Thoracic aorta (tissue), 2 donors: ENCODE results near the gene PDE6D. TPM values are rescaled to one million over a fixed set of nuclear protein-coding genes. Genes with fewer than 3 reads are reported as not detected.

Experiments used
- ATAC-seq: fragments of 150-250 bp; one replicate; pipeline ENCODE4 v1.8.0; 2017; ENCODE audit warnings: low read depth; ENCODE audit not compliant: insufficient number of reproducible peaks, low FRiP score
- DNase-seq: peaks from one replicate; pipeline ENCODE4 v3.0.0-alpha.2; 2020; ENCODE audit warnings: low spot score
- H3K27ac ChIP-seq, 2 donors: fragments of 200-600 bp; sonication (generic); 1 replicate in 1 of 2; 2 replicates in 1 of 2; pipeline ENCODE4 v1.5.1; 2016; ENCODE audit warnings: mild to moderate bottlenecking in 2 of 2, moderate library complexity in 2 of 2
- H3K27me3 ChIP-seq: fragments of 200-600 bp; sonication (generic); replicated peaks from 2 replicates; pipeline ENCODE4 v1.6.0; 2016; ENCODE audit warnings: mild to moderate bottlenecking; ENCODE audit not compliant: insufficient read depth
- H3K36me3 ChIP-seq: fragments of 200-600 bp; sonication (generic); one replicate; pipeline ENCODE4 v1.5.1; 2016
- H3K4me1 ChIP-seq, 2 donors: fragments of 200-600 bp; sonication (generic); 1 replicate in 1 of 2; 2 replicates in 1 of 2; pipeline versions ENCODE4 v1.5.1 to v1.6.0; 2016; ENCODE audit warnings: low read depth in 2 of 2, mild to moderate bottlenecking in 1 of 2; ENCODE audit not compliant: control insufficient read depth in 1 of 2
- H3K4me3 ChIP-seq: fragments of 200-600 bp; sonication (generic); 2 replicates; pipeline ENCODE4 v1.5.1; 2016; ENCODE audit warnings: mild to moderate bottlenecking
- H3K9me3 ChIP-seq: fragments of 200-600 bp; sonication (generic); 2 replicates; pipeline ENCODE4 v1.5.1; 2016
- CTCF ChIP-seq: fragments of 200-600 bp; sonication (generic); IDR thresholded peaks from one replicate; pipeline ENCODE4 v1.5.1; 2019; ENCODE audit warnings: antibody characterized with exemption
- total RNA-seq, 2 donors: library from RNA; depleted of rRNA; stranded (reverse); fragments of >200 nt; gene quantifications; one replicate each; pipeline versions ENCODE4 v1.1.0 to v1.2.3, GENCODE V29; 2016

The PDE6D gene
- total RNA-seq, 2 donors from 2014 or later, result 24.9 to 30.2 TPM

GRCh38 chr2:231785822-231786176, 4.7 kb upstream of the PDE6D start:
- Histone ChIP-seq H3K4me3 (peak overlapping the region; percentile 89), H3K4me1 (peaks cover 21 to 46% of the 10 kb centered on the region in 2 donors), H3K27me3 (no peaks in the 10 kb centered on the region), H3K27ac (peak overlapping the region in 1 of 2 donors; percentile 43), H3K9me3 (no peaks in the 10 kb centered on the region), H3K36me3 (no peaks in the 10 kb centered on the region)
- TF ChIP-seq CTCF, result no peak
- ATAC-seq, result no peak
- no peak for DNase-seq

GRCh38 chr2:231785413-231785812, 4.3 kb upstream of the PDE6D start:
- ATAC-seq (no peak), DNase-seq (no peak)
- no peak overlapping the region for H3K4me3 ChIP-seq
- no peaks in the 10 kb centered on the region for H3K27me3 ChIP-seq
- H3K27ac ChIP-seq, result no peak overlapping the region
- peaks cover 22 to 48% of the 10 kb centered on the region in 2 donors for H3K4me1 ChIP-seq
- TF ChIP-seq CTCF, result no peak
- H3K9me3 ChIP-seq, result no peaks in the 10 kb centered on the region
- H3K36me3 ChIP-seq, result no peaks in the 10 kb centered on the region

GRCh38 chr2:231781798-231782726, 980 bp upstream of the PDE6D start:
- peaks cover 23 to 47% of the 10 kb centered on the region in 2 donors for H3K4me1 ChIP-seq
- TF ChIP-seq CTCF, result no peak

GRCh38 chr2:231780123-231780908, 766 bp downstream of the PDE6D start:
- no peak for TF ChIP-seq CTCF
- Histone ChIP-seq H3K9me3 (no peaks in the 10 kb centered on the region), H3K27ac (peak overlapping the region; percentile 52 to 84), H3K4me3 (peak overlapping the region; percentile 82), H3K36me3 (no peaks in the 10 kb centered on the region), H3K27me3 (no peaks in the 10 kb centered on the region), H3K4me1 (peaks cover 19 to 33% of the 10 kb centered on the region in 2 donors)
- DNase-seq (no peak), ATAC-seq (no peak)

More at GRCh38 chr2:231781798-231782726, 980 bp upstream of the PDE6D start:
- Histone ChIP-seq H3K4me3 (peak overlapping the region; percentile 82), H3K27ac (peak overlapping the region; percentile 52 to 84), H3K9me3 (no peaks in the 10 kb centered on the region), H3K36me3 (no peaks in the 10 kb centered on the region), H3K27me3 (no peaks in the 10 kb centered on the region)
- ATAC-seq (no peak), DNase-seq (no peak)
